HEK293T (cell line): ENCODE data around the gene CLDN24.

ENCODE experiments used
- CTCF ChIA-PET: fragments of 350-600 bp; formaldehyde crosslinking; extraction: SDS; loops from one replicate; lab custom pipeline; 2021; ENCODE audit warnings: antibody characterized with exemption, inconsistent platforms; lab: Yijun Ruan, JAX
- POLR2A ChIA-PET: fragments of 350-600 bp; formaldehyde crosslinking; extraction: SDS; loops from one replicate; lab custom pipeline; 2020; ENCODE audit warnings: antibody characterized with exemption, inconsistent platforms; lab: Yijun Ruan, JAX
- DNase-seq: peaks from one replicate; pipeline ENCODE4 v3.0.0; 2012; ENCODE audit warnings: mixed read lengths; ENCODE audit errors: extremely low spot score
- ARNT ChIP-seq: fragments of 450-650 bp; IDR thresholded peaks from 2 replicates; pipeline ENCODE4 v1.6.1; 2017; ENCODE audit warnings: mild to moderate bottlenecking
- BHLHE40 ChIP-seq: fragments of 450-650 bp; IDR thresholded peaks from 2 replicates; pipeline ENCODE4 v1.6.1; 2016; ENCODE audit warnings: mild to moderate bottlenecking, moderate library complexity, borderline replicate concordance
- CTBP1 ChIP-seq: fragments of 450-650 bp; IDR thresholded peaks from 2 replicates; pipeline ENCODE4 v1.6.1; 2016; ENCODE audit warnings: borderline replicate concordance
- ELF4 ChIP-seq: fragments of 450-650 bp; IDR thresholded peaks from 2 replicates; pipeline ENCODE4 v1.6.1; 2017; ENCODE audit warnings: antibody characterized with exemption
- FOXA1 ChIP-seq: fragments of 450-650 bp; IDR thresholded peaks from 2 replicates; pipeline ENCODE4 v1.6.1; 2016; ENCODE audit warnings: mild to moderate bottlenecking
- FOXK2 ChIP-seq: fragments of 450-650 bp; IDR thresholded peaks from 2 replicates; pipeline ENCODE4 v1.6.1; 2016; ENCODE audit warnings: mild to moderate bottlenecking
- FOXM1 ChIP-seq: fragments of 450-650 bp; IDR thresholded peaks from 2 replicates; pipeline ENCODE4 v1.6.1; 2017; ENCODE audit warnings: mild to moderate bottlenecking, borderline replicate concordance
- HDGF ChIP-seq: fragments of 450-650 bp; IDR thresholded peaks from 2 replicates; pipeline ENCODE4 v1.6.1; 2017; ENCODE audit warnings: antibody characterized with exemption, borderline replicate concordance
- L3MBTL2 ChIP-seq: fragments of 450-650 bp; conservative IDR thresholded peaks from 2 replicates; pipeline ENCODE4 v1.6.1; 2016; ENCODE audit warnings: mild to moderate bottlenecking
- LEF1 ChIP-seq: fragments of 450-650 bp; IDR thresholded peaks from 2 replicates; pipeline ENCODE4 v1.6.1; 2017; ENCODE audit warnings: mild to moderate bottlenecking, borderline replicate concordance
- NFRKB ChIP-seq: fragments of 450-650 bp; IDR thresholded peaks from 2 replicates; pipeline ENCODE4 v1.6.1; 2016; ENCODE audit warnings: mild to moderate bottlenecking, moderate library complexity
- SP1 ChIP-seq: fragments of 450-650 bp; IDR thresholded peaks from 2 replicates; pipeline ENCODE4 v1.6.1; 2017
- SUZ12 ChIP-seq: fragments of 450-650 bp; IDR thresholded peaks from 2 replicates; pipeline ENCODE4 v1.6.1; 2016; ENCODE audit warnings: mild to moderate bottlenecking
- TARDBP ChIP-seq: fragments of 450-650 bp; IDR thresholded peaks from 2 replicates; pipeline ENCODE4 v1.6.1; 2016
- ZNF384 ChIP-seq: fragments of 450-650 bp; IDR thresholded peaks from 2 replicates; pipeline ENCODE4 v1.6.1; 2016
- TF ChIP-seq, protein P1 (sequence below): fragments of 450-650 bp; IDR thresholded peaks from 2 replicates; pipeline ENCODE4 v1.6.1; 2016

Gene CLDN24

DNA sequence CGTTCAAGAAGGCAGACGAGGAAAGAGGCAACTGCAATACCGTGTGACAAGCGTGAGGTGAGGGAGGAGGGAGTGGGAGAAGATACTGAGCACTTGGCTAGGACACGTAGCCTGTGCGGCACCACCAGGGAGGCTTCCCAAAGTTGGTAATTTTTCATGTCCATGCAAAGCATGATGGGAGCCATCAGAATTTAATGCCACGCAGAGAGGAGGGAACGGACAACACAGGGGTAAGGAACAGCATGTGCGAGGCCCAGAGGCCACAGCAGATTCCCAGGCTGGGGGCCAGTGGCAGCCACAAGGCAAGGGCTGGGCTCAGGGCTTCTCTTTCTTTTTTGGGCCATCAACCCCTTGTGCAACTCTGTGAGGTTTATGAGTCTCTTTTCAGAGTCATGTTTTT is 11.0 kb upstream of the CLDN24 start:
- POLR2A ChIA-PET: no interaction called here
- DNase-seq: no peak
- CTCF ChIA-PET: no interaction called here
- TF ChIP-seq SP1: no peak
- TF ChIP-seq HDGF: no peak
- TF ChIP-seq SUZ12: no peak
- TF ChIP-seq FOXK2: no peak
- TF ChIP-seq L3MBTL2: no peak
- TF ChIP-seq, protein P1, sequence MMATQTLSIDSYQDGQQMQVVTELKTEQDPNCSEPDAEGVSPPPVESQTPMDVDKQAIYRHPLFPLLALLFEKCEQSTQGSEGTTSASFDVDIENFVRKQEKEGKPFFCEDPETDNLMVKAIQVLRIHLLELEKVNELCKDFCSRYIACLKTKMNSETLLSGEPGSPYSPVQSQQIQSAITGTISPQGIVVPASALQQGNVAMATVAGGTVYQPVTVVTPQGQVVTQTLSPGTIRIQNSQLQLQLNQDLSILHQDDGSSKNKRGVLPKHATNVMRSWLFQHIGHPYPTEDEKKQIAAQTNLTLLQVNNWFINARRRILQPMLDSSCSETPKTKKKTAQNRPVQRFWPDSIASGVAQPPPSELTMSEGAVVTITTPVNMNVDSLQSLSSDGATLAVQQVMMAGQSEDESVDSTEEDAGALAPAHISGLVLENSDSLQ: no peak
- no peak for TF ChIP-seq ZNF384
- no peak for TF ChIP-seq FOXA1

DNA sequence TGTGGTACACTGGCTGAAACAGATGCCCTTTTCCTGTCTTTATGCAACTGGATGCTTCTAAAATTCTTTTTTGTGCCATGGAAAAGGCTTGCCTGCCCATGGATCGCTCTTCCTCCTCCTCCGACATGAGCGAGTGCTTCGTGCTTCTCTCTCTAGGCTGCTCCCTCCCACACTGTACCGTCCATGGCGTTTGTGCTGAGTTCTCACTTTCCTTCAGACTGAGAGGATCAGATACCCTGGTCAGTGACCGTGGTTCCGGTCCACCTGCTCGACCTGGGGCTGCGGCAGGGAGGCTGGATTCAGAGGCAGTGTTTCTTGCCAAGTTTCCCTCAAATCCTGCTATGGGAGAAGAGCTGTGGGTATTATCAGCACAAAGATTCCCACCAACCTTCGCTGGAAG is 10.2 kb upstream of the CLDN24 start:
- CTCF ChIA-PET: no interaction called here
- TF ChIP-seq L3MBTL2 (no peak), TARDBP (no peak), HDGF (no peak), ELF4 (no peak), FOXK2 (no peak), BHLHE40 (no peak)
- TF ChIP-seq, protein P1: no peak
- DNase-seq: no peak
- POLR2A ChIA-PET: no interaction called here

DNA sequence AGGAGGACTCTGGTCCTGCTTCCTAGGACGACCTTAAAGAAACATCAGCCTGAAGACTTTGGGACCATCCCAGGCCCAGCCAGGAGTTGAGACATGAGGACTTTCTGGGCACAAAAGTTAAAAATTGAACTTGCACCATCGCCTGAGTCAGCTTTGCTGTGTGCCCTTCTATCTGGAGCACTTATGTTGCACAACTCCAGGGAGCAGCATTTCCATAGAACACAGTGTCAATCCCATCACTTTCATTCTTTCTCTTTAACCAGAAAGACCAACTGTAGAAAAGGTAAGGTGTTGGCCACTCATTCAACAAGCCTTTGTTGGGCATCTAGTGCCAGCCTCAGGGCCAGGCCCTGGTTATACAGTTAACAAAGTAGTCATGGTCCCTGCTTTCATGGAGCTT is 8.6 kb upstream of the CLDN24 start:
- POLR2A ChIA-PET: no interaction called here

DNA sequence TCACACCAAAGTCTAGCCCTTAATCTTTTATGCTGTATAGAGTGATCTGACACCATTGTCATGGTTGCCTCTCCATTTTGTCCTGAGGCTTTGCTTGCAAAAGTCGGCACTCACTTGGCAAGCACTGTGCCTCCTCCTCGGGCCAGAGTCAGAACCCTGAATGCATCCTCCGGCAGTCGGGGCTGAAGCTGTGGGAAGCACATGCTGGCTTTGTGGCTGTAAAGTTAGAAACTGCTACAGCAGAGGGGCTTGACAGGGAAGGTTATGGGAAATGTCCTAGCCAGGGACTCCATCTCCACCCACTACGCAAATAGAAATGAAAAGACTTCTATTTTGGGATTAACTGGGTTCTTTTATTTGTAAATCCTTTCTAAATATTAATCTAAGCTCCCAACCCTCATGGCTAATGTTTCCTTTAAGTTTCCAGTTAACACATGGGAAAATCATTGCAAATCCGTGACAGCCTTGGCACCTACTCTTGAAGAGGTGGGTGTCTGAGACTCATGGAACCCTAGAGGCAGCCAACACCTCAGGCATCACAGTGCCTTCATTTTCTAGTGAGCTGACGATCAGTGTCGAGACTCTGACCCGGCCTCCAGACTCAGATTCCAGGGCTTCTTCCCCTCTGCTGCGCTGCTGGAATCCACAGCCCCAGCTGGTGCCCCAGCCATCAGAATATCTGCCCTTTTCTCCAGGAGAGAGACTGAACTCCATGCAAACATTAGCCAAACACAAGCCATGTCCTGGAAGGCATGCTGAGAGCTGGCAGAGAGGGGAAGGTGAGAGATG is 7.9 kb upstream of the CLDN24 start:
- no peak for TF ChIP-seq BHLHE40
- no peak for TF ChIP-seq LEF1
- TF ChIP-seq TARDBP: no peak
- TF ChIP-seq ZNF384: no peak
- DNase-seq: no peak
- ChIA-PET CTCF (no interaction called here), POLR2A (no interaction called here)

More for the DNA sequence above, 8.6 kb upstream of the CLDN24 start:
- TF ChIP-seq ARNT (no peak), FOXM1 (no peak), LEF1 (no peak), FOXA1 (no peak), HDGF (no peak), BHLHE40 (no peak), TARDBP (no peak), FOXK2 (no peak), ELF4 (no peak), CTBP1 (no peak), NFRKB (no peak), L3MBTL2 (no peak), SUZ12 (no peak), ZNF384 (no peak), SP1 (no peak)
- TF ChIP-seq, protein P1: no peak
- CTCF ChIA-PET: no interaction called here
- no peak for DNase-seq

DNA sequence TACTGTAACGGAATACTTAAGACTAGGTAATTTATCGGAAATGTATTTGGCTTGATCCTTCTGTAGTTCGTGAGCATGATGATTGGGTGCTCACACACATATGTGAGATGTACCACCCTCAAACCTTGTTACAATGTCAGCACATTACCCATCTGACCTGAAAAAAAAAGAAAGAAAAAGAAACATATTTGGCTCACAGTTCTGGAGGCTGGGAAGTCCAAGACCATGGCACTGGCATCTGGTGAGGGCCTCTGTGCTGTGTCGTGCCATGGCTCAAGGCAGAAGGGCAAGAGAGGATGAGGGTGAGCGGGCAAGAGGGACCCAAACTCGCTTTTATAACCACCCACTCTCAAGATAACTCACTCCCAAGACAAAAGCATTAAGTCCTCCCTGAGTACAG is 7.0 kb upstream of the CLDN24 start:
- POLR2A ChIA-PET: no interaction called here
- CTCF ChIA-PET: no interaction called here
- DNase-seq: no peak
- no peak for TF ChIP-seq FOXM1
- no peak for TF ChIP-seq SP1
- no peak for TF ChIP-seq BHLHE40
- TF ChIP-seq FOXA1: no peak
- TF ChIP-seq, protein P1: no peak
- TF ChIP-seq NFRKB: no peak
- no peak for TF ChIP-seq LEF1
- TF ChIP-seq HDGF: no peak

DNA sequence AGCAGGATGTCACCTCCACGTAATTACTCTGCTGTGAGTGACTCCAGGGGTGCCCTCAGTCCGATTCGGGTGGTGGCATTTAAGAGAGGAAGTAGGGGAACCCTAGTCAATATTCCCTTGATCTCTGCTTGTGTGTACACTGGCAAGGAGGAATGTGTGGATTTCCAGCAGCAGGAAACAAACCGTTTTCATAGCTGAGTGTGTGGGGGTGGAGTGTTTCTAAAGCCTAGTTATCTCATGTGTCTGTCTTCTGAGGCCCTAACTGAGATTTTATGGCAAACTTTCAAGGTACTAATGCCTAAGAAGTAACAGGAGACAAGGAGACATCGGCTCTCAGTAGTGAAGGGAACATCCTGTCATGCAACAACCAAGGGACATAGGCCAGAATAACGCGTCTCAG is 6.6 kb upstream of the CLDN24 start:
- TF ChIP-seq NFRKB: no peak
- CTCF ChIA-PET: no interaction called here
- DNase-seq: no peak
- POLR2A ChIA-PET: no interaction called here

DNA sequence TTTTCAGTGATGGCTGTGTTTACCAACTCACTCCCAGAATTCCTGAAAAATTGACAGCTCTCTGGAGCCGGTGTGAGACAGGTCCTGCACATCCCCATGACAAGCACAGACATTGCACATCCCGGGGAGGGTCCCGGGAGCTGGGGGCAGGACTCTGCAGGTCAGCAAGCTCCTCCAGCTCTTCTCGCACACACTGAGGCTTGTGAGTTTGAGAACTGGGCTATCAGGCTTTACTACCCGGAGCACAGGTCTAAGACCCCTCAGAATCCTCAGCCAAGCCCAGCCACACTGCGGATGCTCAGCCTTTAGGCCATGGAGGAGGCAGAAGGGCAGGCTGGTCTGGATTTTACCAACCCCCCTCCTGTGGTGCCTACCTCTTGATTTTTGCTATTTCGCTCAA is 5.6 kb upstream of the CLDN24 start:
- DNase-seq: no peak
- TF ChIP-seq NFRKB: no peak
- TF ChIP-seq HDGF: no peak
- TF ChIP-seq BHLHE40: no peak
- TF ChIP-seq SP1: no peak
- ChIA-PET POLR2A (no interaction called here), CTCF (no interaction called here)
